Upper lobe of left lung (tissue), 4 donors: Measurements from ENCODE around the gene ZNF800.

ENCODE experiments used
- CTCF ChIP-seq, 6 experiments: fragments of 450-650 bp in 4 of 6; fragments of 200-600 bp in 2 of 6; sonication (generic) in 2 of 6; IDR thresholded peaks; one replicate each; pipeline ENCODE4 v1.5.1; 2016 to 2019; ENCODE audit warnings: antibody characterized with exemption in 6 of 6
- POLR2A ChIP-seq, 4 donors: fragments of 450-650 bp; IDR thresholded peaks; one replicate each; pipeline ENCODE4 v1.5.1; 2016 to 2017; ENCODE audit warnings: antibody characterized with exemption in 4 of 4, mild to moderate bottlenecking in 2 of 4
- POLR2AphosphoS5 ChIP-seq, 2 donors: sonication (generic); formaldehyde crosslinking; IDR thresholded peaks; one replicate each; pipeline ENCODE4 v1.5.1; 2017; ENCODE audit warnings: antibody characterized with exemption in 2 of 2

GRCh38 chr7:127413962-127414361 lies 21.5 kb upstream of the ZNF800 start:
- TF ChIP-seq POLR2A (IDR thresholded peaks at IDR 0.05) (no peak), CTCF (IDR thresholded peaks at IDR 0.05) (no peak), POLR2AphosphoS5 (IDR thresholded peaks at IDR 0.05) (no peak)
